Fibroblast of lung (primary cell): ENCODE measurements around the gene HADH. TPM values are rescaled to one million over a fixed set of nuclear protein-coding genes. Genes with fewer than 3 reads are reported as not detected.

Experiments
- DNase-seq, 2 donors: peaks; one replicate each; pipeline versions ENCODE4 v3.0.0 to v3.0.0-alpha.2; 2010; ENCODE audit warnings: low read depth in 2 of 2
- H2AFZ ChIP-seq: 2 replicates; pipeline ENCODE4 v1.5.1; 2012; ENCODE audit warnings: low read length, control low read depth, inconsistent platforms
- H3K27ac ChIP-seq: 2 replicates; pipeline ENCODE4 v1.5.1; 2011; ENCODE audit warnings: low read length, control low read depth; ENCODE audit not compliant: insufficient read depth
- H3K27me3 ChIP-seq: 2 replicates; pipeline ENCODE4 v1.5.1; 2011; ENCODE audit warnings: mild to moderate bottlenecking, low read length; ENCODE audit not compliant: control insufficient read depth, insufficient read depth
- H3K36me3 ChIP-seq: 2 replicates; pipeline ENCODE4 v1.5.1; 2011; ENCODE audit warnings: low read length; ENCODE audit not compliant: control insufficient read depth, insufficient read depth
- H3K4me1 ChIP-seq: 2 replicates; pipeline ENCODE4 v1.5.1; 2011; ENCODE audit warnings: low read length; ENCODE audit not compliant: control insufficient read depth, insufficient read depth; ENCODE audit errors: extremely low read depth
- H3K4me2 ChIP-seq: 2 replicates; pipeline ENCODE4 v1.5.1; 2011; ENCODE audit warnings: low read length, control low read depth; ENCODE audit not compliant: insufficient read depth; ENCODE audit errors: extremely low read depth
- H3K4me3 ChIP-seq, 4 experiments: fragments of 200-600 bp in 1 of 4; sonication (generic) in 1 of 4; replicated peaks in 1 of 4; 2 replicates each; pipeline ENCODE4 v1.5.1; 2011 to 2016; ENCODE audit warnings: low read length in 4 of 4, low read depth in 3 of 4, mild to moderate bottlenecking in 3 of 4, control low read depth in 2 of 4, inconsistent platforms in 1 of 4, mixed read lengths in 1 of 4; ENCODE audit not compliant: insufficient read depth in 1 of 4; ENCODE audit errors: control extremely low read depth in 1 of 4
- H3K79me2 ChIP-seq: 2 replicates; pipeline ENCODE4 v1.5.1; 2012; ENCODE audit warnings: mild to moderate bottlenecking, low read length, inconsistent platforms; ENCODE audit not compliant: control insufficient read depth, insufficient read depth
- H3K9ac ChIP-seq: 2 replicates; pipeline ENCODE4 v1.5.1; 2011; ENCODE audit warnings: mild to moderate bottlenecking, low read length, control low read depth; ENCODE audit not compliant: insufficient read depth
- H3K9me3 ChIP-seq: 2 replicates; pipeline ENCODE4 v1.5.1; 2012; ENCODE audit warnings: low read depth, low read length; ENCODE audit not compliant: control insufficient read depth, insufficient read depth
- H4K20me1 ChIP-seq: 2 replicates; pipeline ENCODE4 v1.5.1; 2011; ENCODE audit warnings: low read length; ENCODE audit not compliant: control insufficient read depth, insufficient read depth; ENCODE audit errors: extremely low read depth
- CTCF ChIP-seq, 2 donors: IDR thresholded peaks in 1 of 2; conservative IDR thresholded peaks in 1 of 2; 1 replicate in 1 of 2; 2 replicates in 1 of 2; pipeline ENCODE4 v1.5.1; 2011 to 2012; ENCODE audit warnings: low read length in 2 of 2, control low read depth in 1 of 2, inconsistent platforms in 1 of 2, low read depth in 1 of 2, mild to moderate bottlenecking in 1 of 2
- EZH2 ChIP-seq: IDR thresholded peaks from 2 replicates; pipeline ENCODE4 v1.5.1; 2012; ENCODE audit warnings: low read length, control low read depth, mild to moderate bottlenecking; ENCODE audit errors: missing control alignments
- polyA plus RNA-seq, 2 donors: library from polyadenylated mRNA; depleted of rRNA in 1 of 2; stranded (reverse) in 1 of 2; unstranded in 1 of 2; fragments of >200 nt; gene quantifications; 2 replicates each; pipeline ENCODE4 v1.2.1, GENCODE V29; 2011 to 2012; ENCODE audit warnings: missing spikeins in 1 of 2
- total RNA-seq: library from RNA; depleted of rRNA; stranded (reverse); fragments of >200 nt; gene quantifications from 2 replicates; pipeline ENCODE4 v1.2.1, GENCODE V29; 2014

HADH gene
- total and polyA plus RNA-seq, 2 donors (not counting 1 experiment from before 2014, with no cell fraction given) = 16.7 to 29.7 TPM

- H3K79me2 ChIP-seq = no peaks in the 10 kb centered on the region
- no peak overlapping the region for H3K9ac ChIP-seq
- no peaks in the 10 kb centered on the region for H3K36me3 ChIP-seq
- no peak overlapping the region for H3K4me3 ChIP-seq
- no peaks in the 10 kb centered on the region for H3K9me3 ChIP-seq
- no peak for DNase-seq
- no peak overlapping the region for H2AFZ ChIP-seq
- no peak overlapping the region for H3K4me2 ChIP-seq
- H3K27me3 ChIP-seq = no peaks in the 10 kb centered on the region
- H3K4me1 ChIP-seq = no peaks in the 10 kb centered on the region
- no peak overlapping the region for H3K27ac ChIP-seq
- H4K20me1 ChIP-seq = no peaks in the 10 kb centered on the region
- no peak for TF ChIP-seq EZH2
- no peak for TF ChIP-seq CTCF (conservative IDR thresholded peaks at IDR 0.05 in 1 of 2, IDR thresholded peaks at IDR 0.05 in 1 of 2; ENCODE audit: low read depth in 1 of 2, low read length in 2 of 2)
Observed at GRCh38 chr4:108068442-108068841, 78.8 kb downstream of the HADH start.

- H3K4me1 ChIP-seq = no peaks in the 10 kb centered on the region
- H3K9me3 ChIP-seq = no peaks in the 10 kb centered on the region
- no peak overlapping the region for H3K9ac ChIP-seq
- DNase-seq = no peak
- no peaks in the 10 kb centered on the region for H4K20me1 ChIP-seq
- no peak overlapping the region for H3K27ac ChIP-seq
- H3K4me3 ChIP-seq = no peak overlapping the region
- no peak overlapping the region for H2AFZ ChIP-seq
- no peak overlapping the region for H3K4me2 ChIP-seq
- H3K27me3 ChIP-seq = no peaks in the 10 kb centered on the region
- H3K36me3 ChIP-seq = no peaks in the 10 kb centered on the region
- H3K79me2 ChIP-seq = no peaks in the 10 kb centered on the region
- no peak for TF ChIP-seq CTCF (conservative IDR thresholded peaks at IDR 0.05 in 1 of 2, IDR thresholded peaks at IDR 0.05 in 1 of 2; ENCODE audit: low read depth in 1 of 2, low read length in 2 of 2)
- no peak for TF ChIP-seq EZH2
Observed at GRCh38 chr4:108070775-108071174, 81.1 kb downstream of the HADH start.

- Histone ChIP-seq H3K9ac (no peak overlapping the region), H3K4me1 (no peaks in the 10 kb centered on the region), H3K27me3 (no peaks in the 10 kb centered on the region), H3K9me3 (no peaks in the 10 kb centered on the region), H3K4me2 (no peak overlapping the region), H3K27ac (no peak overlapping the region), H3K4me3 (no peak overlapping the region), H2AFZ (no peak overlapping the region), H4K20me1 (no peaks in the 10 kb centered on the region), H3K79me2 (no peaks in the 10 kb centered on the region), H3K36me3 (no peaks in the 10 kb centered on the region)
- TF ChIP-seq EZH2 (no peak), CTCF (conservative IDR thresholded peaks at IDR 0.05 in 1 of 2, IDR thresholded peaks at IDR 0.05 in 1 of 2; ENCODE audit: low read depth in 1 of 2, low read length in 2 of 2) (no peak)
- no peak for DNase-seq
Observed at GRCh38 chr4:108072300-108072699, 82.6 kb downstream of the HADH start.
